MM.1S (cell line): ENCODE measurements around the gene NEU4.

Experiments used
- DNase-seq: peaks from one replicate; pipeline ENCODE4 v3.0.0-alpha.2; 2015
- H2AFZ ChIP-seq: fragments of 300-600 bp; sonication (generic); 2 replicates; pipeline ENCODE4 v1.6.0; 2016; ENCODE audit warnings: antibody characterized with exemption, low read length
- H3F3A ChIP-seq: fragments of 300-600 bp; sonication (generic); 2 replicates; pipeline ENCODE4 v1.6.1; 2016; ENCODE audit warnings: mild to moderate bottlenecking, antibody characterized with exemption, low read length, moderate library complexity, mixed read lengths; ENCODE audit not compliant: insufficient read depth
- H3K27ac ChIP-seq: fragments of 300-600 bp; sonication (generic); 2 replicates; pipeline ENCODE4 v1.5.1; 2016; ENCODE audit warnings: mild to moderate bottlenecking, low read length
- H3K27me3 ChIP-seq: fragments of 300-600 bp; sonication (generic); replicated peaks from 2 replicates; pipeline ENCODE4 v1.6.0; 2016; ENCODE audit warnings: low read length; ENCODE audit not compliant: insufficient read depth
- H3K36me3 ChIP-seq: fragments of 300-600 bp; sonication (generic); replicated peaks from 2 replicates; pipeline ENCODE4 v1.6.1; 2016; ENCODE audit warnings: mild to moderate bottlenecking, low read length, mixed read lengths; ENCODE audit not compliant: insufficient read depth
- H3K4me1 ChIP-seq: fragments of 300-600 bp; sonication (generic); 2 replicates; pipeline ENCODE4 v1.6.1; 2016; ENCODE audit warnings: low read length, mixed read lengths
- H3K4me2 ChIP-seq: fragments of 300-600 bp; sonication (generic); 2 replicates; pipeline ENCODE4 v1.6.0; 2016; ENCODE audit warnings: low read depth, low read length
- H3K4me3 ChIP-seq: fragments of 300-600 bp; sonication (generic); 2 replicates; pipeline ENCODE4 v1.5.1; 2016; ENCODE audit warnings: low read length, mixed read lengths
- H3K79me2 ChIP-seq: fragments of 300-600 bp; sonication (generic); 2 replicates; pipeline ENCODE4 v1.6.1; 2016; ENCODE audit warnings: mixed run types, low read length, mixed read lengths
- H3K9ac ChIP-seq: fragments of 300-600 bp; sonication (generic); 2 replicates; pipeline ENCODE4 v1.6.1; 2016; ENCODE audit warnings: low read length, mixed read lengths
- H3K9me2 ChIP-seq: fragments of 300-600 bp; sonication (generic); replicated peaks from 2 replicates; pipeline ENCODE4 v1.6.1; 2016; ENCODE audit warnings: mild to moderate bottlenecking, low read length, mixed read lengths; ENCODE audit not compliant: insufficient read depth
- H3K9me3 ChIP-seq: fragments of 300-600 bp; sonication (generic); replicated peaks from 2 replicates; pipeline ENCODE4 v1.6.1; 2016; ENCODE audit warnings: mild to moderate bottlenecking, low read length, mixed read lengths; ENCODE audit not compliant: insufficient read depth
- H4K20me1 ChIP-seq: fragments of 300-600 bp; sonication (generic); 2 replicates; pipeline ENCODE4 v1.6.1; 2016; ENCODE audit warnings: mild to moderate bottlenecking, low read length, moderate library complexity, mixed read lengths; ENCODE audit not compliant: insufficient read depth
- CTCF ChIP-seq: fragments of 300-600 bp; sonication (generic); IDR thresholded peaks from 2 replicates; pipeline ENCODE4 v1.5.1; 2016; ENCODE audit warnings: antibody characterized with exemption, low read length, mixed read lengths
- EZH2 ChIP-seq: fragments of 300-600 bp; sonication (generic); optimal IDR thresholded peaks from 2 replicates; pipeline ENCODE3; 2017; ENCODE audit warnings: low read depth, mild to moderate bottlenecking, antibody characterized with exemption, low read length, mixed read lengths
- EZH2phosphoT487 ChIP-seq: fragments of 300-600 bp; sonication (generic); IDR thresholded peaks from 2 replicates; pipeline ENCODE4 v1.6.1; 2018; ENCODE audit warnings: antibody characterized with exemption, low read length

The NEU4 gene

GRCh38 chr2:241859017-241859435 is 50.0 kb downstream of the NEU4 start:
- peaks cover 3% of the 10 kb centered on the region; the same call in 1 of the 2 replicates for H3K27me3 ChIP-seq
- H3K27ac ChIP-seq, result peak overlapping the region; percentile 95
- TF ChIP-seq EZH2 (no peak), EZH2phosphoT487 (no peak), CTCF (no peak)
- H3K9ac ChIP-seq, result peak overlapping the region; percentile 89
- no peaks in the 10 kb centered on the region for H3K9me2 ChIP-seq
- H3F3A ChIP-seq, result peaks cover 17% of the 10 kb centered on the region
- no peaks in the 10 kb centered on the region for H4K20me1 ChIP-seq
- peak overlapping the region; percentile 39; the same call in 1 of the 2 replicates for H2AFZ ChIP-seq
- H3K79me2 ChIP-seq, result peaks cover 16% of the 10 kb centered on the region
- H3K9me3 ChIP-seq, result no peaks in the 10 kb centered on the region
- H3K4me2 ChIP-seq, result peak overlapping the region; percentile 83
- no peaks in the 10 kb centered on the region for H3K36me3 ChIP-seq
- peaks cover 20% of the 10 kb centered on the region for H3K4me1 ChIP-seq
- no peak for DNase-seq
- peak overlapping the region; percentile 67 for H3K4me3 ChIP-seq

- H3K27me3 ChIP-seq, result peaks cover 7% of the 10 kb centered on the region; the same call in 1 of the 2 replicates
- H3K4me2 ChIP-seq, result peak overlapping the region; percentile 83
- peak overlapping the region; percentile 89 for H3K9ac ChIP-seq
- H4K20me1 ChIP-seq, result no peaks in the 10 kb centered on the region
- H2AFZ ChIP-seq, result peak overlapping the region; percentile 39
- H3K4me3 ChIP-seq, result peak overlapping the region; percentile 67
- H3K9me2 ChIP-seq, result no peaks in the 10 kb centered on the region
- H3F3A ChIP-seq, result peaks cover 17% of the 10 kb centered on the region
- H3K36me3 ChIP-seq, result no peaks in the 10 kb centered on the region
- H3K79me2 ChIP-seq, result peaks cover 16% of the 10 kb centered on the region
- peaks cover 20% of the 10 kb centered on the region for H3K4me1 ChIP-seq
- peak overlapping the region; percentile 95 for H3K27ac ChIP-seq
- peak; percentile 80 for DNase-seq
- TF ChIP-seq EZH2phosphoT487 (no peak), CTCF (peak; percentile 43)
- no peaks in the 10 kb centered on the region for H3K9me3 ChIP-seq
Observed at GRCh38 chr2:241859436-241860183, 50.6 kb downstream of the NEU4 start.

GRCh38 chr2:241860184-241861078 is 51.4 kb downstream of the NEU4 start:
- no peaks in the 10 kb centered on the region for H3K36me3 ChIP-seq
- peaks cover 20% of the 10 kb centered on the region for H3K4me1 ChIP-seq
- peak overlapping the region; percentile 67 for H3K4me3 ChIP-seq
- H4K20me1 ChIP-seq, result no peaks in the 10 kb centered on the region
- no peak for TF ChIP-seq EZH2phosphoT487
- TF ChIP-seq EZH2, result no peak
- peak; percentile 22 for TF ChIP-seq CTCF
- no peaks in the 10 kb centered on the region for H3K9me3 ChIP-seq
- peaks cover 15% of the 10 kb centered on the region for H3K27me3 ChIP-seq
- no peaks in the 10 kb centered on the region for H3K9me2 ChIP-seq
- peak overlapping the region; percentile 95 for H3K27ac ChIP-seq
- peak overlapping the region; percentile 22; the same call in 1 of the 2 replicates for H2AFZ ChIP-seq
- DNase-seq, result peak; percentile 48
- peak overlapping the region; percentile 89 for H3K9ac ChIP-seq
- H3F3A ChIP-seq, result peaks cover 17% of the 10 kb centered on the region
- peaks cover 16% of the 10 kb centered on the region for H3K79me2 ChIP-seq
- peak overlapping the region; percentile 83 for H3K4me2 ChIP-seq
